GM12878 (cell line): ENCODE data around the gene ANK3. TPM values are rescaled to one million over a fixed set of nuclear protein-coding genes. Genes with fewer than 3 reads are reported as not detected.

Experiments
- ATAC-seq: fragments of 200-7000 bp; cut with Tn5 transposase; 3 replicates; pipeline ENCODE4 v1.9.1; 2020; ENCODE audit warnings: mild to moderate bottlenecking, moderate library complexity
- BruUV-seq: library from RNA; stranded (reverse); fragments of 400-500 nt; replicated peaks from 2 replicates; lab custom pipeline; 2021; lab: Mats Ljungman, UMichigan
- CTCF ChIA-PET: fragments of 300-600 bp; sonication (Branson Sonifier 250); formaldehyde crosslinking; extraction: SDS; loops from one replicate; lab custom pipeline; 2021; ENCODE audit warnings: inconsistent platforms; lab: Yijun Ruan, JAX
- POLR2A ChIA-PET: fragments of 350-600 bp; formaldehyde crosslinking; extraction: SDS; loops from one replicate; lab custom pipeline; 2021; ENCODE audit warnings: inconsistent platforms; lab: Charles Lee
- RAD21 ChIA-PET: fragments of 300-600 bp; sonication (Branson Sonifier 250); formaldehyde crosslinking; loops from one replicate; lab custom pipeline; 2023; ENCODE audit warnings: antibody characterized with exemption; ENCODE audit not compliant: unreplicated experiment; lab: Charles Lee
- SMC1A ChIA-PET: fragments of 300-600 bp; sonication (Branson Sonifier 250); formaldehyde crosslinking; loops from one replicate; lab custom pipeline; 2023; ENCODE audit not compliant: unreplicated experiment, uncharacterized antibody; lab: Charles Lee
- DNase-seq: peaks from one replicate; pipeline ENCODE4 v3.0.0-alpha.2; 2011; ENCODE audit warnings: low read depth, low spot score
- FAIRE-seq: peaks from 3 replicates; lab custom pipeline; 2011; peaks lifted over from hg19 to GRCh38; lab: Jason Lieb, UNC
- H2AFZ ChIP-seq: 2 replicates; pipeline ENCODE4 v1.6.0; 2011; ENCODE audit warnings: low read depth, low read length, control low read depth; ENCODE audit not compliant: control insufficient read depth
- H3K27ac ChIP-seq: 2 replicates; pipeline ENCODE4 v1.5.1; 2011; ENCODE audit warnings: control low read depth; ENCODE audit not compliant: control insufficient read depth, insufficient read depth
- H3K27me3 ChIP-seq, 2 experiments: replicated peaks in 1 of 2; 2 replicates each; pipeline versions ENCODE4 v1.6.0 to v1.6.1; 2011; ENCODE audit warnings: low read length in 1 of 2; ENCODE audit not compliant: control insufficient read depth in 2 of 2, insufficient read depth in 2 of 2
- H3K36me3 ChIP-seq, 2 experiments: 2 replicates each; pipeline ENCODE4 v1.5.1; 2011; ENCODE audit warnings: low read length in 1 of 2; ENCODE audit not compliant: control insufficient read depth in 2 of 2, insufficient read depth in 2 of 2
- H3K4me1 ChIP-seq: 2 replicates; pipeline ENCODE4 v1.6.1; 2011; ENCODE audit warnings: mild to moderate bottlenecking, low read length, moderate library complexity, mixed read lengths; ENCODE audit not compliant: control insufficient read depth, insufficient read depth
- H3K4me2 ChIP-seq: 2 replicates; pipeline ENCODE4 v1.6.0; 2011; ENCODE audit warnings: control low read depth; ENCODE audit not compliant: control insufficient read depth, insufficient read depth
- H3K4me3 ChIP-seq: fragments of 200-600 bp; sonication (generic); 2 replicates; pipeline ENCODE4 v1.5.1; 2016
- H3K79me2 ChIP-seq: 2 replicates; pipeline ENCODE4 v1.6.0; 2011; ENCODE audit warnings: low read length; ENCODE audit not compliant: control insufficient read depth, insufficient read depth
- H3K9ac ChIP-seq: 2 replicates; pipeline ENCODE4 v1.8.0; 2011; ENCODE audit warnings: low read length, control low read depth, mixed read lengths; ENCODE audit not compliant: control insufficient read depth, insufficient read depth
- H3K9me3 ChIP-seq: replicated peaks from 3 replicates; pipeline ENCODE4 v1.5.1; 2011; ENCODE audit warnings: mild to moderate bottlenecking, low read length; ENCODE audit not compliant: control insufficient read depth, insufficient read depth
- H4K20me1 ChIP-seq: 2 replicates; pipeline ENCODE4 v1.6.0; 2011; ENCODE audit not compliant: control insufficient read depth, insufficient read depth
- BACH1 ChIP-seq: fragments of 450-650 bp; IDR thresholded peaks from 2 replicates; pipeline ENCODE4 v1.6.1; 2017; ENCODE audit warnings: mild to moderate bottlenecking, borderline replicate concordance
- CTCF ChIP-seq, 3 experiments: IDR thresholded peaks in 2 of 3; conservative IDR thresholded peaks in 1 of 3; 2 replicates each; pipeline ENCODE4 v1.5.1; 2011; ENCODE audit warnings: low read depth in 3 of 3, low read length in 3 of 3, mild to moderate bottlenecking in 3 of 3, control low read depth in 2 of 3, moderate library complexity in 2 of 3, inconsistent platforms in 1 of 3, mixed read lengths in 1 of 3; ENCODE audit not compliant: control insufficient read depth in 2 of 3, insufficient read depth in 1 of 3; ENCODE audit errors: extremely low read depth in 1 of 3
- FOS ChIP-seq: IDR thresholded peaks from 3 replicates; pipeline ENCODE4 v1.6.1; 2011; ENCODE audit warnings: borderline replicate concordance; ENCODE audit not compliant: insufficient read length; ENCODE audit errors: extremely low read depth
- KAT2A ChIP-seq: conservative IDR thresholded peaks from 2 replicates; pipeline ENCODE4 v1.6.1; 2011; ENCODE audit warnings: low read depth, low read length; ENCODE audit not compliant: control insufficient read depth
- MTA3 ChIP-seq: IDR thresholded peaks from 2 replicates; pipeline ENCODE4 v1.6.1; 2012; ENCODE audit warnings: low read length, inconsistent platforms, borderline replicate concordance
- NFXL1 ChIP-seq: fragments of 450-650 bp; IDR thresholded peaks from 2 replicates; pipeline ENCODE4 v1.6.1; 2017; ENCODE audit warnings: antibody characterized with exemption, mild to moderate bottlenecking, borderline replicate concordance
- POLR2AphosphoS5 ChIP-seq: IDR thresholded peaks from 2 replicates; pipeline ENCODE4 v1.6.1; 2011; ENCODE audit warnings: mild to moderate bottlenecking, low read length, inconsistent platforms
- SP1 ChIP-seq: IDR thresholded peaks from one replicate; pipeline ENCODE4 v1.6.1; 2011; ENCODE audit warnings: low read depth, low read length
- SUZ12 ChIP-seq: fragments of 200-600 bp; sonication (generic); IDR thresholded peaks from one replicate; pipeline ENCODE4 v1.6.1; 2018; ENCODE audit warnings: antibody characterized with exemption, mild to moderate bottlenecking; ENCODE audit not compliant: unreplicated experiment
- TCF12 ChIP-seq: IDR thresholded peaks from 2 replicates; pipeline ENCODE4 v1.6.1; 2011; ENCODE audit warnings: low read depth, mild to moderate bottlenecking, low read length
- ZNF687 ChIP-seq: fragments of 450-650 bp; IDR thresholded peaks from 2 replicates; pipeline ENCODE4 v1.6.1; 2017; ENCODE audit warnings: mild to moderate bottlenecking, moderate library complexity
- WGBS: methylation state at CpG from one replicate; pipeline ENCODE4 v1.1.6; 2016; ENCODE audit warnings: low lambda C conversion rate; ENCODE audit not compliant: insufficient replicate concordance, insufficient coverage; ENCODE audit errors: missing lambda C conversion rate; 5-methylcytosine and 5-hydroxymethylcytosine counted together
- in situ Hi-C: fragments of 300-500 bp; cut with MboI; formaldehyde crosslinking; loops from 9 replicates; pipeline ENCODE4 v1.14.3; 2018; ENCODE audit warnings: mixed read lengths
- intact Hi-C: fragments of 100-400 bp; cut with micrococcal nuclease; formaldehyde crosslinking; loops from one replicate; pipeline ENCODE4 v1.14.2; 2022; ENCODE audit not compliant: unreplicated experiment
- polyA plus RNA-seq, 11 experiments: library from polyadenylated mRNA; depleted of rRNA in 4 of 11; unstranded in 6 of 11; stranded (reverse) in 5 of 11; fragments of >200 nt; fragmentation: Nextera tagmentation in 4 of 11; fragmentation: Illumina TruSeq in 1 of 11; extraction: Ambion mirVana in 4 of 11; extraction: Trizol in 1 of 11; gene quantifications; 1 replicate in 1 of 11; 2 replicates in 10 of 11; pipeline versions ENCODE4 v1.2.1 to v1.2.3, GENCODE V29; 2011 to 2016; ENCODE audit warnings: inconsistent platforms in 2 of 11, missing spikeins in 2 of 11, low read depth in 1 of 11
- total RNA-seq, 4 experiments: library from RNA; depleted of rRNA in 3 of 4; stranded (reverse); fragments of >200 nt in 3 of 4; fragmentation: Illumina TruSeq in 1 of 4; extraction: Trizol in 1 of 4; gene quantifications; 2 replicates each; pipeline versions ENCODE4 v1.2.1 to v1.2.3, GENCODE V29; 2013 to 2021

Gene ANK3
- total and polyA plus RNA-seq, 10 of the 15 experiments (the other 5 are each of a cell fraction or from before 2014, with no cell fraction given): 0.06 to 0.82 (median 0.20) TPM; not detected in 2

- 56% methylated on average over 3 of the region's 3 CpGs for WGBS
- Histone ChIP-seq H4K20me1 (no peaks in the 10 kb centered on the region), H3K79me2 (no peaks in the 10 kb centered on the region), H3K9ac (no peak overlapping the region), H3K27me3 (no peaks in the 10 kb centered on the region), H3K4me2 (no peak overlapping the region), H3K27ac (no peak overlapping the region), H3K36me3 (no peaks in the 10 kb centered on the region), H3K4me1 (no peaks in the 10 kb centered on the region), H3K9me3 (no peaks in the 10 kb centered on the region), H2AFZ (no peak overlapping the region), H3K4me3 (no peak overlapping the region)
- RAD21 ChIA-PET: no interaction called here
- no peak for TF ChIP-seq KAT2A
- TF ChIP-seq TCF12: no peak
- no peak for TF ChIP-seq SUZ12
- TF ChIP-seq SP1: no peak
- no peak for TF ChIP-seq POLR2AphosphoS5
- TF ChIP-seq MTA3: no peak
- no peak for FAIRE-seq
- no TSS peak for BruUV-seq
- POLR2A ChIA-PET: interaction anchor here (0.7 kb wide), 1 partner anchor 14 kb away, joined by 4 read pairs; no protein-coding TSS in a partner anchor
- ATAC-seq: no peak
- intact Hi-C loops: no loop called here
- SMC1A ChIA-PET: no interaction called here
- in situ Hi-C loops: no loop called here
- no peak for DNase-seq
- CTCF ChIA-PET: interaction anchor here (1.9 kb wide), 1 partner anchor 27 kb away, joined by 8 read pairs; no protein-coding TSS in a partner anchor
Observed at GRCh38 chr10:60176925-60177324, 212.8 kb downstream of the ANK3 start.

- in situ Hi-C loops (no loop called here), intact Hi-C loops (no loop called here)
- POLR2A ChIA-PET: no interaction called here
- Histone ChIP-seq H3K4me2 (no peak overlapping the region), H3K27me3 (no peaks in the 10 kb centered on the region), H3K79me2 (no peaks in the 10 kb centered on the region), H3K9me3 (no peaks in the 10 kb centered on the region), H3K4me1 (no peaks in the 10 kb centered on the region), H2AFZ (no peak overlapping the region), H4K20me1 (no peaks in the 10 kb centered on the region), H3K36me3 (no peaks in the 10 kb centered on the region), H3K4me3 (no peak overlapping the region), H3K27ac (no peak overlapping the region), H3K9ac (no peak overlapping the region)
- WGBS: 8% methylated on average over 4 of the region's 4 CpGs
- DNase-seq (no peak), ATAC-seq (no peak), FAIRE-seq (no peak)
- no TSS peak for BruUV-seq
- CTCF ChIA-PET: no interaction called here
- SMC1A ChIA-PET: interaction anchor here (1.0 kb wide), 1 partner anchor 67 kb away, joined by 3 read pairs; no protein-coding TSS in a partner anchor
- RAD21 ChIA-PET: no interaction called here
- no peak for TF ChIP-seq KAT2A
- TF ChIP-seq CTCF (IDR thresholded peaks at IDR 0.05 in 2 of 3, conservative IDR thresholded peaks at IDR 0.05 in 1 of 3; ENCODE audit: control insufficient read depth in 2 of 3, extremely low read depth in 1 of 3, insufficient read depth in 1 of 3, low read depth in 3 of 3, low read length in 3 of 3): no peak
- no peak for TF ChIP-seq ZNF687
- TF ChIP-seq FOS: no peak
- TF ChIP-seq NFXL1: no peak
- TF ChIP-seq BACH1: no peak
Observed at GRCh38 chr10:60175441-60175971, 214.2 kb downstream of the ANK3 start.
